HG02571 (cell line): ENCODE data around the gene GNG13.
"Not testable (repeated sequence)": the region's sequence is repeated elsewhere in the genome, so short reads cannot be mapped to it uniquely, and the experiment has no call there.

Source experiments
- ATAC-seq: cut with Tn5 transposase; IDR thresholded peaks from one replicate; pipeline ENCODE4 v1.9.1; 2021; ENCODE audit warnings: mild to moderate bottlenecking, moderate library complexity; ENCODE audit not compliant: unreplicated experiment

Gene GNG13

DNA sequence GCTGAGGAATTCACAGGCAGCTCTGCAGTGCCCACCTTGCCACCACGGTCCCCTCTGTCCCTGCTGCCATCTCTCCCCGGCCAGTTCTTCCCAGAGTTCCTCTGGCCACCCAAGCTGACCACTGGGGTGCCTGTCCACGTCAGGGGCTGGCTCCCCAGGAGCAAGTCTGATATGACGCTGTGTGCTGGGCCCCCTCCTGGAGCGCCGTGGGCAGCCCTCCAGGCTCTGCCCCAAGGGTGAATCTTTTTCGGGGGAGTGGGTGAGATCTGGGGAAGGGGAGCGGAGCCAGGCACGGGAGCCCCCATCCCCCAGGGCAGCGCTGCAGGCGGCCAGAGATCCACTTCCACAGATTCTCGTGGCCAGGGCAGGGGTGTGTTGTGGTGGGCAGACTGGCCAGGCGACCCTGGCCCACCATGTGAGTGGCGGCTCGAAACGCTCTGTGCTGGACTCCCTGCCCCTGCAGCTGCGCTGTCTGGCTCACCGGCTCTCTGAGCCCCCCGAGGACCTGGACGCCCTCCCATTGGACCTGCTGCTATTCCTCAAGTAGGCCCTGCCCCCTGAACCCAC is 36.3 kb downstream of the GNG13 start:
- no peak for ATAC-seq

DNA sequence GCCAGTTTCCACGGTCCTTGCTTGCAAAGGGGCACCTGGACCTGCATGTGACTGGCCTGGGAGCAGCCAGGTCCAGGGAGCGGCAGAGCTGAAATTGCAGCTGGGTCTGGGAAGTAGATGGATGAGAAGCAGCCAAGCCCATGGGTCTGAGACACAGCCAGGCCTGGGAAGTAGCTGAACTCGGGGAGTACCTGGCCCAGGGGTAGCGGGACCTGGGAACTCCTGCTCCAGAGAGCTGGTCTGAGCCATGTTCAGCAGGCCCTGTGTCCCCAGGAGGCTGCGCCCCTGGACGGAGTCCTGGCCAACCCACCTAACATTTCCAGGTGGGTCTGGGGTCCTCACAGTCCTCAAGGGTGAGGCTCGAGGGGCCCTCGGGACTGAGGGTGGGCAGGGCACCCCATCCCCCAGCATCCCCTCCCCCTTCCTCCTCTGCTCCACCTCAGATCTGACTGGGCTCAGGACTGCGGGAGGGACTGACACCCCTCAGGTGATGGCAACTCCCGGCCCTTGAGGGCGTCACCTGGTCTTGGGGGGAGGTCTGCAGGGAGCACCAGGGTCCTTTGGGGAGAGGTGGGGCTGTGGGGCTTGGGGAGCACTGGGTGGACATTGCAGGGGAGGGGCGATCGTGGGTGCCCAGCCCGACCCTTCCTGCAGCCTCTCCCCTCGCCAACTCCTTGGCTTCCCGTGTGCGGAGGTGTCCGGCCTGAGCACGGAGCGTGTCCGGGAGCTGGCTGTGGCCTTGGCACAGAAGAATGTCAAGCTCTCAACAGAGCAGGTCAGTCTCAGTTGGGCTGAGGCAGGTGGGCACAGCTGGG is 37.0 kb downstream of the GNG13 start:
- no peak for ATAC-seq

DNA sequence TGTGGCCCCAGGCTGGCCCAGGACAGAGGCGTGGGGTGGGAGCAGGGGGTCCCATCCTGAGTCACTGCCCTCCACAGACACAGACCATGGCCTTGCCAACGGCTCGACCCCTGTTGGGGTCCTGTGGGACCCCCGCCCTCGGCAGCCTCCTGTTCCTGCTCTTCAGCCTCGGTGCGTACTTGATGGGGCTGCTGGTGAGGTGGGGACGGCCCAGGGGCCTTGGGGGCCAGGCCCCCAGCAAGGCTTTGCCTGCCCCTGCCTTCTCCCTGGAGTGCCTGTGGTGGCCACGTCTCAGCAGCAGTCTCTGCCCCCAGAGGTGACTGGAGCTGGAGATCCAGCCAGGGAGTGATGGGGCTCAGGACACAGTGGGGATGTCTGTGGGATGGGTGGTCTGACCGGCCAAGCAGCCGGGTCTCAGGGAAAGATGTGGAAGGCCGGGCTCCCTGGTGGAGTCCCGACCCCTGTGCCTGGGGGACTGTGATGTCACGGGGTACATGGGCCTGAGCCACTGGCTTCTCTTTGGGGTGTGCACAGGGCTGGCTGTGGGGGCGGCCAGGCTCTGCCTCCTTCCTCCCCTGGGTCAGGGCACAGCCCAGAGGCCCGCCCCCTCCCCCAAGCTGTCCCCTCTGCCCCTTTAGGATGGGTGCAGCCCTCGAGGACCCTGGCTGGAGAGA is 37.8 kb downstream of the GNG13 start:
- ATAC-seq = no peak

DNA sequence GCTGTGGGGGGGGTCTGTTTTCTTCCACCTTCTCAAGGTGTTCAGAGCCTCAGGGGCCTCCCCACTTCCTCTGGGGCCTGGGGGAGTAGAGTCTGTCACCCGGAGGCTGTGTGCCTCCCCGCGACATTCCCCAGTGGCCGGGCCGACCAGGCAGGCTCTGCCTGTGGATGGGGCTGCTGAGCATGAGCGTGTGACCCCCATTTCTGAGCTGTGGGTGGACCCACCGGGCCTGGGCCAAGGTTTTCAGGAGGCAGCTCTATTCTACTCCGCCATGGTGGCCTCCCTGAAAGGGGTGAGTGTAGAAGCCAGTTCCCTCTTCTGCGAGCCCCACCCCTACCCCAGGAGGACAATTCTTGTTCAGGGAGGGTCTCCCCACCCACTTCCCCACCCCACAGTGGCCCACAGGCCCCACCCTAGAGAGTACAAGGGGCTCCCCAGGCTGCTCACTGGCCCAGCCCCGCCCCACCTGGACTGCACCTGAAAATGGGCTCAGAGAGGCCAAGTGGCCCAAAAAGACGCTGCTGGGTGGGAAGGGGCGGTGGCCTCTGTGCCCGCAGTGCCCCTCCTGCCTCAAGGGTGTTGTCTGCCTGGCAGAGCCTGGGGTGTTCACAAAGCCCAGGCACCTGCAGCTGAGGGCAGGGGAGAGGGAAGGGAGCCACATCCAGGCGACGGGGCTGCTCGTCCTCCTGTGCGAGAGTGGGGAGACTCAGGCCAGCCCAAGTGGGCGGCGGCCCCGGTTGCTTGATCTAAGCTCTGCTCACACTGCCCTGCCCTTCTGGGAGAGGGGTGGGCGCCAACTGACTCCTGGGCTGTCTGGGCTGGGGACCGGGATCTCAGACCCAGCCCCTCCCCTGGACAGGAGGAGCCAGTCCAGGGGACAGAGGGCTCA is 38.7 kb downstream of the GNG13 start:
- no peak for ATAC-seq

DNA sequence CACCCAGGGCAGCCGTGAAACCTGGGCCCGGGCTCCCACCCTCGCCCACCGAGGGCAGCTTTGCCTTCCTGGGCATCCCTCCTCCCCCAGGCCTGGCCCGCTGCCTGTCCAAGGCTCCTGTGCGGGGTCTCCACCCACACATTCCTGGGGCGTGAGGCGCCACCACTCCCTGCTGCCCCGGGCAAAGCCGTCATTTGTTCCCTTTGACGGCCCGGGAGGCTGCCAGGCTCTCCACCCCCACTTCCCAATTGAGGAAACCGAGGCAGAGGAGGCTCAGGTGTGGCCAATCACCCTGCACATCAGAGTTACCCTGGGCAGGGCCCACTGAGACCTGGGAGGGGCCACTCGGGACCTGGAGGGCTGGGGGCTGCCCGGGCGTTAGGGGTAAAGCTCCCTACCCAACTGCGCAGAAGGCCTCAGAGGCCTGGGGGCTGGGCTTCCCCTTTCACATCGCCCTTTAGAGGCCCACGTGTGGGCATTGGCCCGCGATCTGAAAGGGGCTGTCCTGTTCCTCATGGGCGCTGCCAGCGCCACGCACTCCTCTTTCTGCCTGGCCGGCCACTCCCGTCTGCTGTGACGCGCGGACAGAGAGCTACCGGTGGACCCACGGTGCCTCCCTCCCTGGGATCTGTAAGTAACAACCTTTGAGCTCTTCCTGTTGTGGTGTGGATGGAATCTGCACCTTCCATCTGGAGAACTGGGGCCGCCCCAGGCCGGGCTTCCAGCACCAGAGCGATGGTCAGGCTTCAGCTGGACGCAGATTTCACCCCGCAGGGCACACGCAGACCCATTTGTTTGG is 39.8 kb downstream of the GNG13 start, which contains the start of gene MSLN:
Gene MSLN, plus strand, starts transcription at position 190 of the 799 bp plus-strand sequence. CDS start 1,947 bp downstream, outside the sequence.
- no peak for ATAC-seq

DNA sequence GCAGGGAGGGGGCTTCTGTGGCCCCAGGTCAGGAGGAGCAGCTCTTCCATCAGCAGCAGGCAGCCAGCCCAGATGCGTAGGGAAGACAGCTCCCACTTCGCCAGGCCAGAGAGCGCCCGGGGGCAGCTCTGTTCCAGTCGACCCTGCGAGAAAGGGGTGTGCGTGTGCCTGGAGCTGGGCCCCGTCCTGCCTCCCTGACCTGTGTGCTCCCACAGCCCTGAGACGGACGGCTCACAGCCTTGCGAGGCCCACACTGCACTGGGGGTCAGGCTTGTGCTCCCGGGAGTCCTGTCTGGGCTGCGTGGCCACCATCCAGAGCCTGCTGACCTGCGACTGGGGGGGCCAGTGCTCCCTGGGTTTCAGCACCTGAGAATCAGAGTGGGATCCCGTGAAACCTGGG is 40.5 kb downstream of the GNG13 start:
- ATAC-seq = no peak

DNA sequence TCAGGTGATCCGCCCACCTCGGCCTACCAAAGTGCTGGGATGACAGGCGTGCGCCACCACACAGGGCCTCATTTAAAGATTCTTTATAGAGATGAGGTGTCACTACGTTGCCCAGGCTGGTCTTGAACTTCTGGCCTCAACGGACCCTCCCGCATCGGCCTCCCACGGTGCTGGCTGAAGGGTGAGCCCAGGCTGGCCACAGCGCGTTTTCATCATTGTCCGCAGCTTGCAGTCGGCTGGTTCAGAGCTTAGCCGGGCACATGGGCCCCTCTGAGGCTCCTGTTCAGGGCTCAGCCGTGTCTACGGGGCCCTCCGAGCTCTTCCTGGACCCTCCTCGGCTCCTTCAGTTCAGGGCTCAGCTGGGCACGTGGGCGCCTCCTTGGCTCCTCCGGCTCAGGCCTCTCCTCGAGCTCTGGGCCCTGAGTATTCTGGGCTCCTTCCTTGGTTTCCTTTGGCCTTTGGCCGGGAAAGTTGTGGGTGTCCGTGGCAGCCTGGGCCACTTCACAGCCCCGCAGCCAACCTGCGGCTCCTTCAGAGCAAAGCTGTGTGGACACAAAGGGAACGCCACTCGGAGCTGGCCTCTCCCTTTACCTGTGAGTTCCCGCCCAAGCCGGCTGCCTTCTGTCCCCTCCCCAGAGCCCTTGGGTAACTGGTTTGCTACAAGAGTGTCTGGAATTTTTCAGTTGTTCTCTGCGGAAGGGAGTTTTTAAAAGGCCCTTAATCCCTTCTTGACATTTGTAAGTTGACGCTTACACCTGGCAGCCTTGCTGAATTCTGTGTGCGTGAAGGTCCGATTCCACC is 41.2 kb downstream of the GNG13 start:
- ATAC-seq = no peak

DNA sequence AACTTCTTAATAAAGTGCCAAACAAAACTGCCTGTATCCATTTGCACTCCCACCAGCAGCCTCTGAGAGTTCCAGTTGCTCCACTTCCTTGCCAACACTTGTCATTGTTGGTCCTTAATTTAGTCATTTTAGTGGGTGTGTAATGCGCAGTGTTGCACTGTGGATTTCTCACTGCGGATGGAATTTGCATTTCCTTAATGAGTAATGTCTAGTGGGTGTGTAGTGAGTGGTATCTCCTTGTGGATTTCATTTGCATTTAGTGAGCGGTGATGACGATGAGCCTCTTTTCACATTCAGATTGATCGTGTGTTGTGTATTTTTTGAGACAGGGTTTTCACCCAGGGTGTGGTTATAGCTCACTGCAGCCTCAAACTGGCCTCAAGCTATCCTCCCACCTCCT is 44.1 kb downstream of the GNG13 start:
- ATAC-seq = no peak

DNA sequence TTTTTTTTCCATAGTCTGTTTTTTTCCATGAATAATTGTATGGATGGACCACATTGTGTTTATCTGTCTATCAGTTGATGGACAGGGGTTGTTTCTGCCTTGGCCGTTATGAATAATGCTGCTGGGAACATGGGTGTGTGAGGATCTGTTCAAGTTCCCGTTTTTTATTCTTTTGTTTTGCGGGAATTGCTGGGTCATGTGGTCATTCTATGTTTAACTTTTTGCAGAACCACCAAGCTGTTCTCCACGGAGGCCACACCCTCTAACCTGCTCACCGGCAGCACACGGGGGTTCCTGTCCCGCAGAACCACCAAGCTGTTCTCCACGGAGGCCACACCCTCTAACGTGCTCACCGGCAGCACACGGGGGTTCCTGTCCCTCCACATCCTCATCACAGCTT is 45.9 kb downstream of the GNG13 start:
- no peak for ATAC-seq

DNA sequence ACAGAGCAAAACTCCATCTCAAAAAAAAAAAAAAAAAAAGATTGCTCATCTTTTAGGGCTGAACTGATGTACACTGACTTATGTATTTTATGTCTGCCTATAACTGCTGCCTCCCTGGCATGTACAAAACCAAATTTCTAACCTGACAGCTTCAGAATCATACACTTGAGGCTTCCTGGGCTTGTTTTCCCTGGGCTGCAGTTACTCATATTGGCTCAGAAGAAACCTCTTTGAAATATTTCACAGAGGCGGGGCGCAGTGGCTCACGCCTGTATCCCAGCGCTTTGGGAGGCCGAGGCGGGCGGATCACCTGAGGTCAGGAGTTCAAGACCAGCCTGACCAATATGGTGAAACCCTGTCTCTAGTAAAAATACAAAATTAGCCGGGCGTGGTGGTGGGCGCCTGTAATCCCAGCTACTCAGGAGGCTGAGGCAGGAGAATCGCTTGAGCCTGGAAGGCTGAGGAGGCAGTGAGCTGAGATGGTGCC is 46.4 kb downstream of the GNG13 start:
- not testable (repeated sequence) for ATAC-seq

DNA sequence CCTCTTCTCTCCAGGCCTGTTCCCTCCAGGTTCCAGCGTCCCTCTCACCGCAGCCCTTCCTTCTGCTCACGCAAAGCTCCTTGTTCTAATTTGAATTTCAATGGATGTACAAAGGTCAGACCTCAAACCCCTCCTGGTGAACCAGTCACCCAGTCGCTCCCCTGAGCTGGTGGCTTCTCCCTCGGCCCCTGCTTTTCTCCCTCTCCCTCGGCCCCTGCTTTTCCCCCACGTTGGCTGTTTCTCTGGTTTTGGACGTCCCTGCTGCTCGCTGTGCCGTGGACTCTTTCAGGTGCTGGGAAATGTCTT is 48.6 kb downstream of the GNG13 start:
- ATAC-seq = no peak

DNA sequence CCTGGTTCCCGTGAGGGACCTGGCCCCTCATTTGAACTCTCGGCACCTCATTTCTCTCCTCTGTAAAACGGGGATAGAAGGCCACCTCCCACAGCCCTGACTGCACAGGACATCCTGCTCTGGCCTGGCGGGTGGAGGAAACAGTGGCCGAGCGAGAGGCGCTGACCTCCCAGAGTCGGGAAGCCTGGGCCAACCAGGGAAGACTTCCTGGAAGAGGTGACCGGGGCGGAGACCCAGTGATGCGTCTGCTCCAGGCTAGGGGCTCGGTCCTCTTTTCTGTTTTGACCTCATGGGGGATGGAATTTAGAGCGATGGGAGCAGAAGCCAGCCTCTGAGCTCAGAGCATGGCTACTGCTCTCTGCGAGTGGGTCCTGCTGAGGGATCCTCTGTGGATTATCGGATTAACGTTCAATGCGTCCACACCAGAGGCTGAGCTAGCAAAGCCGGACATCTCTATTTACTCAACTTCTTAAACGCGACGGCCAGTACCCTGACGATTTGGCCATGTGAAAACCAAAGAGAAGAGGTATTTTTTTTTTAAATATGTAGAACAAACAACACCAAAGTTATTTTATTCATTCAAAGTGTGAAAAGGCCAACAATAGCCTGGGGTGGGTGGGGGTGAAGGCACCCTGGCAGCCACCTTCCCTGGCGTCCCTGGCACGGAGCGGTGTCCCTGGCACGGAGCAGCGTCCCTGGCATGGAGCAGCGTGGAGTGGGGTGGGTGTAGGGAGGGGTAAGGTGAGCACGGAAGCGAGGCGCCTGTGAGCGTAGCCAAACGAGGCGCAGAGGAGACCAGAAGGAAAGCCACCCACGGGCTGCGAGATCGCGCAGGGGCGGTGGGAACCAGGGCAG is 49.2 kb downstream of the GNG13 start:
- ATAC-seq = no peak

DNA sequence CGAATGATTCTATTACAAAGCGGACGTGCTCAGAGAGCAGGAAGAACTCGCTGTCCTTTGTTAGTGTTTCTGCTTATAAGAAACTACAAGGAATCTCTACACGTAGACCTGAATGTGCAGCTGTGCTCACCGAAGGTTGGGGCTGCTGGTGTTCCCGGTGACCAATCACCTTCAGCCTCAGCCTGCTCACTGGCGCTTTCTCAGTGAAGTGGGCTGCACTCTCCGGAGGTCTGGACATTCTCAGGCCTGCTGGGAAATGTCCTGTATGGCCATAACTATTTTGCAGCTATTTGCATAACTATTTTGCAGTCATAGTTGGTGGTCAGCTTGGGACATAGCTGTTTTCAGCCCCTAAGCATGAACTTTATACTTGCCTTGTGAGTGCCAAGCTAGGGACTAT is 50.0 kb downstream of the GNG13 start:
- no peak for ATAC-seq

DNA sequence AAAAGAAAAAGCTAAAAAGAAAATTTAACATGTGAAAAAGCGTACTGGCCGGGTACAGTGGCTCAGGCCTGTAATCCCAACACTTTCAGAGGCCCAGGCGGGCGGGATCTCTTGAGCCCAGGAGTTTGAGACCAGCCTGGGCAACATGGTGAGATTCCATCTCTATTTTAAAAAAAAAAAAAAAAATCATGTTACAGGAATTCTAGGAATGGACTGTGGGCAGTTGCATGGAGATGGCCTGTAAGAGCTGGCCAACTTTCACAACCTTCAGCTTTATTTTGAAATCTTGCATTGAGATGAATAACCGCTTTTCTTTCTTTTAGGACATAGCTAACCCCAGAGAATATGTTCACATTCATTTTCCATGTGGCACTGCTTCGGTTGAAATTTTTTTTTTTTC is 51.5 kb downstream of the GNG13 start:
- ATAC-seq = no peak
